ENCODE results near the gene ADAMTSL5.

Gene ADAMTSL5

GRCh38 chr19:1457892-1458291, 54.9 kb downstream of the ADAMTSL5 start:
- H3K4me3 ChIP-seq (ENCODE audit: low read length) = no peak overlapping the region
- DNase-seq (ENCODE audit: low read depth, low spot score) = no peak

GRCh38 chr19:1457031-1457739, 55.6 kb downstream of the ADAMTSL5 start:
- H3K4me3 ChIP-seq (ENCODE audit: low read length) = no peak overlapping the region
- no peak for DNase-seq (ENCODE audit: low read depth, low spot score)

GRCh38 chr19:1456121-1456900, 56.5 kb downstream of the ADAMTSL5 start:
- DNase-seq (ENCODE audit: low read depth, low spot score) = no peak
- H3K4me3 ChIP-seq (ENCODE audit: low read length) = no peak overlapping the region

- DNase-seq (ENCODE audit: low read depth, low spot score) = peak; percentile 79
- H3K4me3 ChIP-seq (ENCODE audit: low read length) = no peak overlapping the region; the same call in 1 of the 2 replicates
Measured at GRCh38 chr19:1455336-1456120, 57.3 kb downstream of the ADAMTSL5 start.
